DMS153 (cell line): Measurements from ENCODE around the gene ATP1A4.

Source experiments
- DNase-seq: peaks from one replicate; lab custom pipeline; 2025; lab: John Stamatoyannopoulos, UW

Gene ATP1A4

GRCh38 chr1:160177231-160177630, 25.8 kb downstream of the ATP1A4 start:
- DNase-seq: no peak

GRCh38 chr1:160177667-160178066, 26.3 kb downstream of the ATP1A4 start:
- no peak for DNase-seq

- no peak for DNase-seq
Observed at GRCh38 chr1:160178731-160179130, 27.3 kb downstream of the ATP1A4 start.

- DNase-seq: no peak
Observed at GRCh38 chr1:160179336-160179735, 27.9 kb downstream of the ATP1A4 start.

- DNase-seq: no peak
Observed at GRCh38 chr1:160186246-160186645, 34.8 kb downstream of the ATP1A4 start.

DNA sequence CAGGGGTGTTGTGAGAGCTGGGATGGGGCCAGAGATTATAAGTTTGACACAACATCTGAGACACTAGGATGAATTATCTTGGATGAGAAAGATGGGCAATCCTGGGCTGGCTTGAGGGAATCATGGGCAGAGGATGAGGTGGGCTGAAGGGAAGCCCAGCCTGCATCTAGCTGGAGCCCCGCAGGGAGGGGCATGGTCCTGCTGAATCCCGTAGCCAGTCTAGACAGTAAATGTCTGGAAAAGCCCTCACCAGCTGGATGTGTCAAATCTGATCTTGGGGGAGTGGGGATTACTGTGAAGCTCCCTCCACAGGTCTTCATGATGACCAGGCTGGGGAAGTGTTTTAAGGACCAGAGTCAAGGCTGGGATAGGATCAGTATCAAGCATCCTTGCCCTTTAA, 35.3 kb downstream of the ATP1A4 start:
- no peak for DNase-seq

DNA sequence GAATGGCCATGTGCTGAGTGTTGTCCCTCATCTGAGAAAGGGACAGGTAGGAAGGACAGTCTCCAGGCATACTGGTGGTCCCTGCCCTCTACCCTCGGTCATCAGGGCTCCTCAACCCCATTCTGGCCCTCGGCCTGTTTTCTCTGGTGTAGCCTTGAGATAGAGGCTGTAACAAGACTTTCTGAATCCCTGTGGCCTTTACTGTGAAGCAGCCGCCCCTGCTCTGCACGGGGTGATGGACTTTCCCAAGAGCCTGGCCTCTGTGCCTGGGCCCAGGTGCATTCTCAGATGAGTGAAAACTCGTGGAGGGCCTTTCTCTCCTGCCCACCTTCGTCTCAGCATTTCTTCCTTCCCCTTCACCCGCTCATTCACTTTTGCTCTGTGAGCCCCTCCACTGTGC, 36.0 kb downstream of the ATP1A4 start:
- DNase-seq: no peak

- DNase-seq: no peak
Observed at GRCh38 chr1:160188341-160188740, 36.9 kb downstream of the ATP1A4 start.

GRCh38 chr1:160189649-160190625, 38.5 kb downstream of the ATP1A4 start, which contains the start of gene CASQ1:
CASQ1 (plus strand) TSS chr1:160190575; CDS start chr1:160190752, 177 bp downstream.
- DNase-seq: no peak

GRCh38 chr1:160191756-160192155, 40.4 kb downstream of the ATP1A4 start:
- no peak for DNase-seq

- no peak for DNase-seq
Observed at GRCh38 chr1:160192234-160192633, 40.8 kb downstream of the ATP1A4 start.

GRCh38 chr1:160193091-160193819, 41.9 kb downstream of the ATP1A4 start:
- peak; percentile 63 for DNase-seq

DNA sequence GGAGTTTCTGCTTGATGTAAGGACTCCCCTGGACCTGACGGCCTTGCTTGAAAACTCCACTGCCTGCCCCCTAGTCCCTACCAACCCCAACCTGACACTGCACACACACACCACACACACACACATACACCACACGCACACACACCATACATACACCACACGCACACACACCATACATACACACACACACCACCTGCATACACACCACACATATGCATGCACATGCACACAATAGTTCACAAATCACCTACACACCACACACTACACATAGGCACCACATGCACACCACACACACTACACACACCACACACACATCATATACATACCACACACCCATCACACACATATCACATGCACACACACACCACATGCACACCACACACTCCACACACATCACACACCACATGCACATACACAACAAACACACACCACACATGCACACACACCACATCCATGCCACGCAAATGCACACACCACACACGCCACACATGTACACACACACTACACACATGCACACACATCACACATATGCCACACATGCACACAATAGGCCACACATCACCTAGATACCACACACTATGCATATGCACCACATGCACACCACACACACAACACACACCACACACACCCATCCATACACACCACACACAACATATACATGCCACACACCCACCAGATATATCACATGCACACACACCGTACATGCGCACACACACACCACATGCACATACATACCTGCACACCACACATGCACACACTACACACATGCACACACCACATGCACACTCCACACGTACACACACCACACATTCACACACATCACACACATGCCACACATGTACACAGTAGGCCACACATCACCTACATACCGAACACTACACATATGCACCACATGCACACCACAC, 42.7 kb downstream of the ATP1A4 start:
- no peak for DNase-seq

DNA sequence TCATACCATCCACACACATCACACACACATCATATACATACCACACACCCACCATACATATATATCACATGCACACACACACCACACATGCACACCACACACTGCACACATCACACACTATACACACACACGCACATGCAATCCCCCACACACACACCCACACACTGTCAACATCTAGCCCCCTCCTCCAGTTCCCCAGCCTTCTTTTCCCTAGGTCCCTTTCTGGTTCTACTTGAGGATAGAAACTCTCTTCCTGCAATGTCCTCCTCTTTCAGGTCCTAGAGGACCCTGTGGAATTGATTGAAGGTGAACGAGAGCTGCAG, 43.3 kb downstream of the ATP1A4 start:
- DNase-seq: no peak

DNA sequence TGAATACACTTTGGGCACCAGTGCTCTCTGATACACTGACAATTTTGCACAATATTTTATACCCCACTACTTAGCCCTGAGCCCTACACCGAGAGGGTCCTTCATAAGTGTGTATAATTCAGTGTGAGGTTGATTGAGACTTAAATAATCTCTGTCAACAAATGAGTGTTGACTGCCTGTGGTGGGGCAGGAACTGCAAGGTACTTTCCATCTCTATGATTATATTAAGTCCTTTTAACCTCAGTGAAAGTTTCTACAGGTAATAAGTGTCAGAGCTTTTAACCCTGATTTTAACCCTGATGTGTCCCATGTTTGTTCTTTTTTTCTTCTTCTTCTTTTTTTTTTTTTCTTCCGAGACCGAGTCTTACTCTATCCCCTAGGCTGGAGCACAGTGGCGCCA, 44.7 kb downstream of the ATP1A4 start:
- DNase-seq: no peak

DNA sequence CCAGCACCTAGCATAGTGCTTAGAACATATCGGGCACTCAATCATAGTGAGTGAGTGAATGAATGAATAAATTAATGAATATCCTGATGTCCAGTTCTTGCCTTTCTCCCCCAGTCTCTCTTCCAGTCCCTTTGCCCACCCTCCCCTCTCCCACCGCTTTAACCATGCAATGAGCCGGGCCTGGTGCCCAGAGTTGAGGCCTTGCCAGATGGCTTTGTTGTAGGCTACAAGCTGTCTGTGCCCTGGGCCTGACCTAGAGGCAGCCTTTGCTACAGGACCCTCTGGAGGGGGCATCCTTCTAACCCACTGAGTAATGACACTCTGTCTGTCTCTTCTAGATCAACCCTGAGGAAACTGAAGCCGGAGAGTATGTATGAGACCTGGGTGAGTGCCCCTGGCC, 45.8 kb downstream of the ATP1A4 start:
- no peak for DNase-seq

GRCh38 chr1:160200786-160201185, 49.4 kb downstream of the ATP1A4 start:
- DNase-seq: no peak

DNA sequence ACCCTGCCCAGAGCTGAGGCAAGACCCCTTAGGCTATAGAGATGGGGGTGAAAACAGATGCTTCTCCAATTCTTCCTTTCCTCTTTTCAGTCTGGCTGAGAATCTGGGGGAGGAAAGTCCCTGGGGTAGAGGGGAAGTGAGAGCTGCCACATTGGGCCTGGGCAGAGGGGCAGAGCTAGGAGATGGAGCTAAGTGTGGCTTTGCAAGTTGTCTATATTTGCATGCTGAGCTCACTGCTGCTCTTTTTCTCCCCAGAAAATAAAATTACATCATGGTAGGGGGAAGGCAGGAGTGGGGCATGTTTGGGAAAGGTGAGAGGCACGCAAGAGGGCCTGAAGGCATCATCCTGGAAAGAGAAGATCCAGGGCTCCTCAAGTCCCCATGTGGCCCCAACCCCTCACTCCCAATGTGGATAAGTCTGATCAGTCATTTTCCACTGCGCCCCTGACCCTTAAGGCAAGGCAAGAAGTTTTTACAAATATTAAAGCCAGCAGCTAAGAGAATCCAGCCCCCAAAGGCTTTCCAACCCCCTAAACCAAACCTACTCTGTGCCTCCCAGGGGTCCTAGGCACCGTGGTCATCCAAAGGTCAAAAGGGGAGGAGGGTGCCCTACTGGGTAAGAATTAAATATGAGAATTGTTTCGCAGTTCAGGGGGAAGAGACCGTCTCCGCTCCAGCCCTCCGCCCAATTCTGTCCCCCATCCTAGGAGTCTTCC, 53.3 kb downstream of the ATP1A4 start:
- DNase-seq: no peak

DNA sequence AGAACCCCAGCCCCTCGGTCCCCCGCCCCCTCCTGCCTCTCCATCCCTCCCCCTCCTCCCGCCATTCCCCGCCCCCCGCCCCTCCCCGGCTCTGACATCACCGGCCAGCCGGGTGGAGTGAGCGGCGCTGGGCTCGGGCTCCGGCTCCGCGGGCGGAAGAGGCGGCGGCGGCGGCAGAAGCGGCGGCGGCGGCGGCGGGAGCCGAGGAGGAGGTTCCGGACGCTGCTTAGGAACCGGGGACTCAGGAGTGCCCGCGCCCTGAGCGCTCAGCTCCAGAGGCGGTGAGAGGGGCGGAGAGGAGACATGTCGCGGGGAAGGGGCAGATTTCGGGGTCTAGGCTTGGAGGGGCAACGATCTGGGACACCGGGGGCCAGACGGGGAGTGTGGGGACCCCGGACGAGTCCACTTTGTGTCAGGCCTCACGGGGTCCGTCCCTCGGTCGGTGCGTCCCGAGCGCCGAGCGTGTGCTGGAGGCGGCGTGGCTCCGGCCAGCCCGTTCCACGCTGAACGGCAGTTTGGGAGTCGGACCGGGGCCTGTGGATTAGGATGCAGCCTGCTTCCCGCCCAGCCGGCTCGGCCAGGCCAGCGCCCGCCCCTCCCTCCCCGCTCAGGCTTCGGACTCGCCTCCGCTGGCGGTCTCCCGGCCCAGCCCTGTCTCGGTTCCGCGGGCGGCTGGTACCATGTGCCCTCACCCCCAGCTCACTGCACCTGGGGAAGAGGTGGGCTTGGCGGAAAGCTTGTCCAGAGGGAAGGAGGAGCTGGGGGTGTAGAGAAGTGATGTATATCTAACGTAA, 54.0 kb downstream of the ATP1A4 start, which contains the start of gene PEA15:
Gene PEA15 (plus strand): TSS at position 143 of the 794 bp plus-strand sequence. CDS start 6,161 bp downstream, outside the sequence.
- peak; percentile 52 for DNase-seq

DNA sequence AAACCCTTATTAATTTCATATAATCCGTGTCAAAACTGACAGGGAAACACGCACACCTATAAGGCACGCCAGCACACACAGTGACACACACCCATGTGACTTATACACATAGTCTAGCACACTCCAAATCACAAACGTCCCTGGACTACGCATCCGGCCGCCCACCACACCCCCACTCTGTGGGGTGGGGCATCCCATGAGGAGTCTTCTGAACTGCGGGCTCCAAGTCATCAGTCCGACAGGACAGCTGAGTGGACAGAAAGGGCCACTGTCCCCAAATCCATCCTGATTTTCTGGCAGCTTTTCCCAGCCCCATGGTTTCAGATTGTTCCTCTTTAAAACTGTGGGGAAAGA, 54.6 kb downstream of the ATP1A4 start:
- no peak for DNase-seq
